Neural crest cell (in vitro differentiated cells): Measurements from ENCODE around the gene KRT72. TPM values are rescaled to one million over a fixed set of nuclear protein-coding genes. Genes with fewer than 3 reads are reported as not detected.

Source experiments
- DNase-seq: peaks from one replicate; pipeline ENCODE4 v3.0.0; 2021; ENCODE audit warnings: low read depth, mixed read lengths, low spot score
- H3K27ac Mint-ChIP-seq: one replicate; pipeline ENCODE4 v1.8.0; 2021; ENCODE audit warnings: mild to moderate bottlenecking, mixed read lengths; ENCODE audit not compliant: unreplicated experiment
- H3K27me3 Mint-ChIP-seq: 2 replicates; pipeline ENCODE4 v1.8.0; 2021; ENCODE audit warnings: low read depth, mild to moderate bottlenecking, mixed read lengths
- H3K36me3 Mint-ChIP-seq: 2 replicates; pipeline ENCODE4 v1.8.0; 2021; ENCODE audit warnings: low read depth, mild to moderate bottlenecking, mixed read lengths
- H3K4me1 Mint-ChIP-seq: 2 replicates; pipeline ENCODE4 v1.8.0; 2021; ENCODE audit warnings: mixed read lengths
- H3K4me3 Mint-ChIP-seq: one replicate; pipeline ENCODE4 v1.8.0; 2021; ENCODE audit warnings: mild to moderate bottlenecking, mixed read lengths
- H3K9me3 Mint-ChIP-seq: 2 replicates; pipeline ENCODE4 v1.8.0; 2021; ENCODE audit warnings: mixed read lengths
- total RNA-seq: library from RNA; stranded (reverse); gene quantifications from 2 replicates; pipeline ENCODE4 v1.2.1, GENCODE V29; 2021
- TF ChIP-seq, protein P1 (sequence below): fragments of 200-600 bp; sonication (generic); conservative IDR thresholded peaks from 2 replicates; pipeline ENCODE4 v1.5.0; 2021; ENCODE audit warnings: antibody characterized with exemption, mild to moderate bottlenecking

Gene KRT72
- total RNA-seq, 1 donor from 2014 or later, result not detected

DNA sequence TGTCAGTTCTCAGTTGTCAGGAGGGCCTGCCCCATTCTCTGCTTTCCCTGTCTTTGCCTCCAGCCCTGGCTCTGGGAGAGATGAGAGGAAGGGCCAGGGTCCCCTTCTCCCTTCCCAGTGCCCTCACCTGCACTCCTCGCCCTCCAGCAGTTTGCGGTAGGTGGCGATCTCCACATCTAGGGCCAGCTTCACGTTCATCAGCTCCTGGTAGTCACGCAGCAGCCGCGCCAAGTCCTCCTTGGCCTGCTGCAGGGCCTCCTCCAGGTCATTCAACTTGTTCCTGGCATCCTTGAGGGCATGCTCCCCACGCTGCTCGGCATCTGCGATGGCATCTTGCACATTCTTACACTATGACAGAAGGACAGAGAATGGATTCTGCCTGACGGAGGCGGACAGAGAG is 45.4 kb upstream of the KRT72 start:
- no peak for DNase-seq
- TF ChIP-seq, protein P1, sequence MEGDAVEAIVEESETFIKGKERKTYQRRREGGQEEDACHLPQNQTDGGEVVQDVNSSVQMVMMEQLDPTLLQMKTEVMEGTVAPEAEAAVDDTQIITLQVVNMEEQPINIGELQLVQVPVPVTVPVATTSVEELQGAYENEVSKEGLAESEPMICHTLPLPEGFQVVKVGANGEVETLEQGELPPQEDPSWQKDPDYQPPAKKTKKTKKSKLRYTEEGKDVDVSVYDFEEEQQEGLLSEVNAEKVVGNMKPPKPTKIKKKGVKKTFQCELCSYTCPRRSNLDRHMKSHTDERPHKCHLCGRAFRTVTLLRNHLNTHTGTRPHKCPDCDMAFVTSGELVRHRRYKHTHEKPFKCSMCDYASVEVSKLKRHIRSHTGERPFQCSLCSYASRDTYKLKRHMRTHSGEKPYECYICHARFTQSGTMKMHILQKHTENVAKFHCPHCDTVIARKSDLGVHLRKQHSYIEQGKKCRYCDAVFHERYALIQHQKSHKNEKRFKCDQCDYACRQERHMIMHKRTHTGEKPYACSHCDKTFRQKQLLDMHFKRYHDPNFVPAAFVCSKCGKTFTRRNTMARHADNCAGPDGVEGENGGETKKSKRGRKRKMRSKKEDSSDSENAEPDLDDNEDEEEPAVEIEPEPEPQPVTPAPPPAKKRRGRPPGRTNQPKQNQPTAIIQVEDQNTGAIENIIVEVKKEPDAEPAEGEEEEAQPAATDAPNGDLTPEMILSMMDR, result no peak
- Mint-ChIP-seq H3K36me3 (no peaks in the 10 kb centered on the region), H3K27me3 (peaks cover 31% of the 10 kb centered on the region), H3K27ac (no peak overlapping the region), H3K4me3 (no peak overlapping the region), H3K9me3 (no peaks in the 10 kb centered on the region), H3K4me1 (peaks cover 9% of the 10 kb centered on the region)

DNA sequence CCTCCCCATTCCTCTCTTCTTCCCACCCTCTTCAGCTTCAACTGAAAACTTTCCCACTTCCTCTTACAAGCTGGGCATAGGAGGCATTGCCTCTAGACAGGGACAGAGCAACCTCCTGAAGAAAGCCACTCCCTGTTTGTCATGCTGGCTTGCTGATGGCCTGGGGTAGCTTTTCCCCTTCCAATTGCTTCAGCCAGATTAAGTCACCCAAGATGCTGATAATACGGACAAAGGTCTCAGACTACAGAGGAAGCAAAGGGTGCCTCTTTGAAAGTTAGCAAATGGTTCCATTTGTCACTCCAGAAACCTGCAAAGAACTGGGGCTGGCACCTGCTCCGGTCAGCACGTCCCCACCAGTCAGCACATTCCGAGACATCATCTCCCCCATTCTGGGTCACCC is 44.7 kb upstream of the KRT72 start:
- Mint-ChIP-seq H3K36me3 (no peaks in the 10 kb centered on the region), H3K4me3 (no peak overlapping the region), H3K27ac (no peak overlapping the region), H3K4me1 (peaks cover 9% of the 10 kb centered on the region), H3K27me3 (peaks cover 37% of the 10 kb centered on the region), H3K9me3 (no peaks in the 10 kb centered on the region)
- DNase-seq, result no peak
- TF ChIP-seq, protein P1, result no peak

DNA sequence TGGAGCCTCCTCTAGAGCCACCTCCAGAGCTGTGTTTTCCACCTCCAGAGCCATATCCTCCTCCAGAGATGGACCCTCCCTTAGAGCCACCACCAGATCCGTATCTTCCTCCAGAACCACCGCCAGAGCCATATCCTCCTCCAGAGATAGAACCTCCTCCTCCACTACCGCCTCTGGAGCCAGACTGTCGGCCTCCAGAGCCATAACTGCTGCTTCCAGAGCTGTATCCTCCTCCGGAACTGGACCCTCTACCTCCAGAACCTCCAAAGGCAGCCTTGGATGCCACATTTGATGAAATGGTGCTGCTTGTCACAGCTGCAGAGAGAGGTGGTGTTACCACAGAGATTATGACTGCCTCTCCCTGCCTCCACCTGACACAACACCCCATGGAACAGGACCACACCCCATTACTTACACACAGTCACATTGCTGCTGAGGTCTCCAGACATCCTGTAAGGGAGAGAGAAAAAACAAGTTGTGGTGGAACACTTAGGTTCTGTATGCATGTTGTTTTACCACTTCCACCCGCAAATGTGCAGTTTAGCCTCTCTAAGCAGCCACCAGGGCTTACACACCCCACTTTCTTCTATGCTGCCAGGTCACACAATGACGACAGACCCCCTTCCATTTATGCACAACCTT is 44.0 kb upstream of the KRT72 start:
- no peak overlapping the region for H3K27ac Mint-ChIP-seq
- no peak overlapping the region for H3K4me3 Mint-ChIP-seq
- DNase-seq, result no peak
- peaks cover 42% of the 10 kb centered on the region for H3K27me3 Mint-ChIP-seq
- H3K4me1 Mint-ChIP-seq, result peaks cover 9% of the 10 kb centered on the region
- H3K9me3 Mint-ChIP-seq, result no peaks in the 10 kb centered on the region
- H3K36me3 Mint-ChIP-seq, result no peaks in the 10 kb centered on the region
- TF ChIP-seq, protein P1, result no peak

DNA sequence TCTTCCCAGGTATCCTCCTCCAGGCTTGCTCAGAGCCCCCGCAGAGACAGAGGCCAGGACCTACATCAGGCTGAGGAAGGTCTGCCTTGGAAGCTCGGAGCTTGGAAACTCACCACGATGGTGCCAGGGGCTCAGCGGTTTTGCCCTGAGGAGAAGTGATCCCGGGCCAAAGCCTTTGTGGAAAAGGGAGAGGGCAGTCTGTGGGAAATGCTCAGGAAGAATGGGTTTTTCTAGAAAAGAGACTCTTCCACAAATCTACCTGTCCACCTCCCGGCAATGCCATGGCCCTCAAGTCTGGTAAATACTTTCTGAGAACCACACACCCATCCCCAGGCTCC is 42.8 kb upstream of the KRT72 start:
- TF ChIP-seq, protein P1, result no peak
- no peak overlapping the region for H3K4me3 Mint-ChIP-seq
- H3K27me3 Mint-ChIP-seq, result peaks cover 49% of the 10 kb centered on the region
- H3K4me1 Mint-ChIP-seq, result no peaks in the 10 kb centered on the region
- H3K9me3 Mint-ChIP-seq, result no peaks in the 10 kb centered on the region
- no peak overlapping the region for H3K27ac Mint-ChIP-seq
- H3K36me3 Mint-ChIP-seq, result no peaks in the 10 kb centered on the region
- DNase-seq, result no peak

DNA sequence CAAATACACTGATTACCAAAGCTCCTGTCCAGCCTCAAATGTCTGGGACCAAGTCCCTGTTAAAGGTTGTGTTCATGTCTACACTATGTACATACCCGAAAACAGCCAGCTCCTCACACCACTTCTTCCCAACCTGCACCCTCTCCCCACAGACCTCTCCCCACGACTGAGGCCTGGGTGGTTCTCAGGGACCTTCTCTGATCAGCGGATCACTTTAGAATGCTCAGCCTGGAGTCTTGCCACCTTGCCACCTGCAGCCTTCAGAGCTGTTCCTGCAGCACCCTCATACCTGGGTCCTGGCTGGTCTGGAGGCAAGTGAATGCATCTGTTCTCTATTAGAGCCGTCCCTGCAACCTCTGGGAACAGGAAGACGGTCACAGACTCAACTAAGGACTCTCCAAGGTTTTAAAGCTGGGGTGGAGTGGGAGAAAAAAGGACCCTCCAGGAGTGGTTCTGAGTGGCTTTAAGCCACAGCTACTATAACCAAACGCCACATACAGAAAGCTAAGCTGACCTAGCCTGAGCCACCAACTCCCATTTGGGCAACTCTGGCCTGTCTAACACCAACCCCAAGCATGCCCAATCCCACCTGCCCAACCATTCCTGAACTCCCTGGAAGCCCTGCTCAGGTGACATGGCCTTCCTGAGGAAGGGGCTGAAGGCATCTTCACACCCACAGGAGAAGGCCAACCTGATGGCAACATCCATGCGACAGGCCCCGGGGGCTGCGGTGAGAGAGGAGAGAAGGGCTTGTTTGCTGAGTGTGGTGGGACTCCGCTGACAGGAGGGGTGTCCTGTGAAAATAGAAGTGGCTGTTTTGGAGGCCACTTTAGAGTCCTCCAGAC is 42.2 kb upstream of the KRT72 start:
- no peak for DNase-seq
- Mint-ChIP-seq H3K4me3 (no peak overlapping the region), H3K4me1 (no peaks in the 10 kb centered on the region), H3K36me3 (no peaks in the 10 kb centered on the region), H3K27me3 (peaks cover 53% of the 10 kb centered on the region), H3K27ac (no peak overlapping the region), H3K9me3 (no peaks in the 10 kb centered on the region)
- TF ChIP-seq, protein P1, result no peak
